ENCODE data around the gene GPR158.
A peak's percentile ranks its signal among the peaks of the same experiment; 100 is the strongest.
"Not testable (repeated sequence)": the region's sequence is repeated elsewhere in the genome, so short reads cannot be mapped to it uniquely, and the experiment has no call there.

The GPR158 gene

GRCh38 chr10:25174461-25175230, at the start of gene GPR158:
GPR158 (plus strand) TSS chr10:25175001; CDS start chr10:25175421, 420 bp downstream.
- peak; percentile 61 for DNase-seq

GRCh38 chr10:25125201-25125611, 49.6 kb upstream of the GPR158 start:
- DNase-seq, result no peak

GRCh38 chr10:25129592-25129991, 45.2 kb upstream of the GPR158 start:
- DNase-seq, result no peak

GRCh38 chr10:25130906-25131305, 43.9 kb upstream of the GPR158 start:
- no peak for DNase-seq

GRCh38 chr10:25142116-25142864, 32.5 kb upstream of the GPR158 start:
- no peak for DNase-seq

- DNase-seq, result no peak
Observed at GRCh38 chr10:25157650-25158049, 17.2 kb upstream of the GPR158 start.

GRCh38 chr10:25159591-25159990, 15.2 kb upstream of the GPR158 start:
- no peak for DNase-seq

GRCh38 chr10:25162391-25162790, 12.4 kb upstream of the GPR158 start:
- no peak for DNase-seq

- DNase-seq, result not testable (repeated sequence)
Observed at GRCh38 chr10:25163464-25163863, 11.3 kb upstream of the GPR158 start.

GRCh38 chr10:25169740-25170139, 5.1 kb upstream of the GPR158 start:
- no peak for DNase-seq

- no peak for DNase-seq
Observed at GRCh38 chr10:25170627-25171026, 4.2 kb upstream of the GPR158 start.

GRCh38 chr10:25175527-25176420, 973 bp downstream of the GPR158 start:
- no peak for DNase-seq

- DNase-seq, result no peak
Observed at GRCh38 chr10:25176421-25176968, 1.7 kb downstream of the GPR158 start.

- no peak for DNase-seq
Observed at GRCh38 chr10:25177093-25177753, 2.4 kb downstream of the GPR158 start.

GRCh38 chr10:25177754-25178135, 2.9 kb downstream of the GPR158 start:
- no peak for DNase-seq

GRCh38 chr10:25178411-25178810, 3.6 kb downstream of the GPR158 start:
- DNase-seq, result no peak

GRCh38 chr10:25180801-25181200, 6.0 kb downstream of the GPR158 start:
- no peak for DNase-seq

- DNase-seq, result no peak
Observed at GRCh38 chr10:25182636-25183035, 7.8 kb downstream of the GPR158 start.

GRCh38 chr10:25191162-25191895, 16.5 kb downstream of the GPR158 start:
- DNase-seq, result no peak

- no peak for DNase-seq
Observed at GRCh38 chr10:25198151-25198550, 23.4 kb downstream of the GPR158 start.

- DNase-seq, result no peak
Observed at GRCh38 chr10:25206693-25207414, 32.1 kb downstream of the GPR158 start.

Measured in NCI-H1048 (cell line).